NCI-H187 treated with DMSO at 0.1 percent for 48 hours (cell line): ENCODE measurements around the gene STAG2.
"Not testable (repeated sequence)": the region's sequence is repeated elsewhere in the genome, so short reads cannot be mapped to it uniquely, and the experiment has no call there.

Source experiments
- DNase-seq: peaks from one replicate; lab custom pipeline; 2025; lab: John Stamatoyannopoulos, UW

STAG2 gene

GRCh38 chrX:123961268-123962005 lies at the start of gene STAG2:
Gene STAG2 (plus strand): TSS chrX:123961706. CDS start chrX:124022628, 60,922 bp downstream.
- peak; percentile 60 for DNase-seq

- no peak for DNase-seq
Observed at GRCh38 chrX:123917069-123917468, 44.4 kb upstream of the STAG2 start.

DNA sequence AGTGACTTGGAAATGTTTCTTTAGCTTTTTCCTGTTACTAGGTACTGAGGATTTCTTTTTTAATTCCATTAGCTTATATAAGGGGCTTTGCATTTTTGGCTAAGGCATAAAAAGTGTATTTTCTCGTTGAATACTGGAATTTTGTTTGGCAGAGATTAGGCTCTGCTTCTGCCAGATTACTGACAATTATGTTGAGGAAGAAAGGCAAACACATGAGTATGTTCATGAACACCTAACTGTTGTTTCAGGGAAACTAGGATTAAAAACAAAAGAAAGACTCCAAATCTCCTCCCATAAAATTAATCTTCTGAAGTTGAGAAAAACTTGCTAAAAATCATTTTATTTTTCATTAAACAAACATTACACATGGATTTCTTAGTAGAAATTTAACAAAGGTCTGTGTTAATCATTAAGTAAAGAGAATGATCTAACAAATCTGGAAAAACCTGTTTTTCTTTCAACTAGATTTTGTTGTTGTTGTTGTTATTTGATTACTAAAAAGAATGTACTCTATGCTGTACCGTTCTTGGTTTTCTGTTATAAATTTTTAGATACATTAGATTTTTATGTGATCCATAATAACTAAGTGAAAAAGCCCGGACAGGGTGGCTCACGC lies 43.3 kb upstream of the STAG2 start:
- DNase-seq: no peak

DNA sequence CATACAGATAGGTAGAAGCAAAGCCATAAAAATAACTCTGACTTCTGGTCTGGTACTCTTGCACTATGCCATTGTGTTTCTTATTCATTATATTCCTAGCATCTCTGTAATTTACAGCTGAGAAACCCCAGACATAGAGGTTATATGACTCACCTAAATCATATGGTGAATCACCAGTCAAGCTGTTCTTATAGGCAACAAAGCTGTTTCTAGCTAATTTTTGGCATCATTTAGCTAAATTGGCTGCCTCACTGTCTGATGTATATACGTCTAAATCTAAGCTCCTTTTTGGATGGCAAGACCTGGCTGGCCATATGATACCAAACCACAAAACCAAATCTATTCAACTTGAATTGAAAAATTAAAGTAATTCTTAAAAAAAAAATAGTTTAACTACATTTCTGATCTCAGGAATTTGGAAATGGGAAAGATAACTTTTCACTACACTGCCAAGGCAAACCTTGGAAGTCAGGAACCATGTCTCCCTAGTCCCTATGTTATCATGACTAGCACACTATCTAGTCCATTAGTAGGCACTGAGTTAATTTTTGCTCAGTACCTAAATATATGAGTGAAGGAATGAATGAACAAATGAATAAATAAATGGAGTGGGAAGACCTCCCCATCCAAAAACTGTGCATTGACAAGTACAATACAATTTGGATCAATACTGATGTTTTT lies 41.3 kb upstream of the STAG2 start:
- no peak for DNase-seq

- no peak for DNase-seq
Observed at GRCh38 chrX:123923211-123923610, 38.3 kb upstream of the STAG2 start.

DNA sequence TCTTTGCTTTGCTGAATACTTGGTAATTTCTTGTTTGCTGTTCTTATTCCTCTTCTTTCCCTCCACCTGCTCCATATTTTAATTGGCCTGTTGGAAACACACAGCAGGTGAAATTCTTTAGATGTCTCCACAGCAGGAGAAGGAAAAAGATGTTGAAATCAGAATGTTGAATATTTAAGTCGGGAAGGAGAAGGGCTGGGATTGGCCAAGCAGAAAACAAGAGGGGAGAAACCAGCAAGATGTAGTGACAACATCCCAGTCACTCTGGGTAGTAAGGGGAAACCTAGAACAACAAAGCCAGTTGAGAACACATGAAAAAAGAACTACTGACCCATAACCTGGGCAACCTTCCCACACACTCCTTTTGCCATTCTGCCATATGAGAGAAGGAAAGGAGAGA lies 37.3 kb upstream of the STAG2 start:
- DNase-seq: no peak

DNA sequence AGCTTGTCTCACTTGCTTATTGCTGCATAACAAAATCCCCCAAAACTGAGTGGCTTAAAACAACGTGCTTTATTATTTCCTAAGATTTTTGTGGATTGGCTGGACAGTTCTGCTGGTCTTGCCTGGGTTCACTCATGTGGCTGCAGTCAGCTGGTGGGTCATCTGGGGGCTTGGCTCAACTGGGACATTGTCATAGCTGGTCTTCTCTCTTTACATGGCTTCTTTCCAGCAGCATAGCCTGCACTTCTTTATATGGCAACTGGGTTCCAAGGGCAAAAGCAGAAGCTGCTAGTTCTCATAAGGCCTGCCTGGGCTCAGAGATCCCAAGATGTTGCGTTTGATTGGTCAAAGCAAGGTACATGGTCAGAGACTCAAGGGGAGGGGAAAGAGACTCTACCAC lies 33.7 kb upstream of the STAG2 start:
- no peak for DNase-seq

GRCh38 chrX:123932055-123932454 lies 29.5 kb upstream of the STAG2 start:
- DNase-seq: not testable (repeated sequence)

DNA sequence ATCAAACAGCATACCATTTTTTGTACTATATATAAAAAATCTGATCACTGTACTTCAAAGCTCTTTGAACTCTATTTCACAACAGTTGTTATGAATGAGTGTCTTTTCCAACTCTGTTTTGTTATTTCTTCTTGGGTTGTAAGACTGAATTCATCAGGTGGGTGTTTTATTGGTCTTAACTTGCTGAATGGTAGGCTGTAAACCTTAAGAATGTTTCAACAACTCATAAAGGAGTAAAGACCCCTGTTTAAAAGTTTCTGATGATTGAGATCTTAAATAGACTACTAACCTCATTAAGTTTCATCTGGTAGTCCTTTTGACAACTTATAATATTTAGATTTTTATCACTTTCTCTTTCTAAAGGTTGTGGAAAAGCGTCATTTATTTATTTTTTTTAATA lies 18.4 kb upstream of the STAG2 start:
- no peak for DNase-seq

DNA sequence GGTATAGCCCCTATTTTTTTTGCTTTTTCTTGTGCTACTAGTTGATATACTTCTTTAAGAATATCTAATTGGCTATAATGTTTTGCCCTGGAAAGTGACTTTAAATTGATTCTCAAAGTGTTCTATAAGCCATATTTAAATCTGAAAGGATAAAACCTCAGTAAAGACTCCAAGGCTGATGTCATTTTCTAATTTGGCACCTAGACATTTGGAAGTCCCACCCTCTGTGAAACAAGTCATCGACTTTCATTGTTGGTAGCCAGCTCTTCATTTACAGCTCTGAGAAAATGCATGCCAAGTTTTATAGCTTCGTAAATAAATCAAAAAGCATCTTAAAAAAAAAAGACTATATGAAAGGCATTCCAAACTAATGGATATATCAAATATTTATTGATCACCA lies 18.0 kb upstream of the STAG2 start:
- no peak for DNase-seq

DNA sequence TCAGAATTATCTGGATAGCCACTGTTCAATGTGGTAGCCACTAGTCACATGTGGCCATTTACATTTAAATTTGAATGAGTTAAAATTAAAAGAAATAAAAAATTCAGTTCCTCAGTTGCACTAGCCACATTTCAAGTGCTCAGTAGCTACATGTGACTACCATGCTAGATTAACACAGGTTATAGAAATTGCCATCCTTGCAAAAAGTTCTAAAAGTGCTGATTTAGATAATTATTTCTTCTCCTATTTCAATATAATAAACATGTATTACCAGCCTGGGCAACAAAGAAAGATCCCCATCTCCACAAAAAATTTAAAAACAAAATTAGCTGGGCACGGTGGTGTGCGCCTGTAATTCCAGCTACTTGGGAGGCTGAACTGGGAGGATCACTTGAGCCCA lies 11.7 kb upstream of the STAG2 start:
- DNase-seq: no peak

- DNase-seq: no peak
Observed at GRCh38 chrX:123959281-123960063, 2.0 kb upstream of the STAG2 start.

- DNase-seq: no peak
Observed at GRCh38 chrX:123960956-123961267, 594 bp upstream of the STAG2 start.

DNA sequence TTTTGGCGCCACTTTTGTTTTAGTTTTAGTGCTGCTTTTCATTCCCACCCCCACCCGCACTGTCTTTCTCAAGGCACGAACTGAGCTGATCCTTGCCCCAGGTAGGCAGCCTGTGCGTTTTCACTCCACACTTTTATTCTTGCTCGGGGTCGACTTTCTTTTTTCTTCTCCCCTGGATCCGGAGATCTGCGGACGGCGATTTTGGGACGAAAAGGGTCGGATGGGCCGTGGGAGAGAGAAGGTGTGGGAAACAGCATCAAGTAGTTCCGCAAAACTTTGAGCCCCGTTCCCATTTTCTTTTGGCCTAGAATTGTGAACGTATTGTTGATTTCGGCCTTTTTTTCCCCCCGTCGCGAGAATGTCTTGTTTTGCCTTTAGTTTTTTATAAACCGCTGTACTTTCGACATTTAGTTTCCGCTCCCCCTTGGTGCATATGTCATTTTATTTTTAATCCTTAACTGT lies 531 bp downstream of the STAG2 start:
- DNase-seq: no peak

DNA sequence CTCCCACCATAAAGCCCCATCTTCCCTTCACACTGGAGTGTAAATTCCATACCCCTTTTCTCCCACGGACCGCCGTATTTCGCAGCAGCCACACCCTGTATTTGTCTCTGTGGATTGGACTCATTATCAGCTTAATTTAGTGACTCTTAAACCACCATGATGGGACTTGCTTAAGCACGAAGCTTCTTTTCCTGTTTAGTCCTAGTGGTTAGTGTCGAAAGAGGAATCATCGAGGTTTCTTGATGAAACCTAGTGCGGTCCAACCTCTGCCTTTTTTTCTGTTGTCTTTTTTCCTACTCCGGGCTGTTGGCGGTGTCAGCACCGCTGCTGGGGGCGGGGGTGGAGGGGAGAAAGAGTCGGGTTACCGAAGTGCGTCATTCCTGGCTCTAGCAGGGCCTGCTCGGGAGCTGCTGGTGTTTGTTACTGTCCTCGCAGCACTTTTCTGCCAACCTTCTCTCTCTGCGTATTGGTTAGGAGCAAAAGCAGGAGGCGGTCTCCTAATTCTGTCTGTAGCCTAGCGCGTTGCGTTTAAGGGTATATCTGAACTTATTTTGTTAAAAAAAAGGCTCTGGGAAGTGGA lies 1.4 kb downstream of the STAG2 start:
- DNase-seq: peak; percentile 85

- DNase-seq: no peak
Observed at GRCh38 chrX:123964156-123964834, 2.8 kb downstream of the STAG2 start.

- DNase-seq: no peak
Observed at GRCh38 chrX:123965712-123966111, 4.2 kb downstream of the STAG2 start.

GRCh38 chrX:123967497-123967896 lies 6.0 kb downstream of the STAG2 start:
- DNase-seq: no peak

GRCh38 chrX:123968383-123969050 lies 7.0 kb downstream of the STAG2 start:
- no peak for DNase-seq

GRCh38 chrX:123971982-123972381 lies 10.5 kb downstream of the STAG2 start:
- DNase-seq: no peak

DNA sequence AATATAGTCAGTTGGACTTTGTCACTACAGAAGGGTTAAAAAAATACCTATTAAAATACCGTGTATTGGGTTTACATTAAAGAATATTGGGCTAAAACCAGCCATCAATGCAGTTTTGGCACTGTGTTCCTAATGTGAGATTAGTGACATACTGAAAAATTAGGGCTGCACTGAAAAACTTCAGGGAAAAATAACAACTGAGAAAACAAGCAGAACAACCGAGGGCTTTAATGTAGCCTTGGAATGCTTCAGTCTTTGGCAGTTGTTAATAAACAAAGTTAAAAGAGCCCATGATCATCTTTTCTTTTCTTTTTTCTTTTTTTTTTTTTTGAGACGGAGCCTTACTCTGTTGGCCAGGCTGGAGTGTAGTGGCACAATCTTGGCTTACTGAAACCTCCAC lies 12.4 kb downstream of the STAG2 start:
- DNase-seq: no peak
